GM08714 (cell line): ENCODE results near the gene DUSP2.

Experiments used
- H3K4me3 ChIP-seq: fragments of 200-500 bp; sonication (Bioruptor generic); 2 replicates; pipeline ENCODE4 v1.5.1; 2014; ENCODE audit warnings: mild to moderate bottlenecking, low read length, inconsistent platforms
- ZNF274 ChIP-seq: IDR thresholded peaks from 2 replicates; pipeline ENCODE4 v1.6.1; 2012; ENCODE audit warnings: mild to moderate bottlenecking, low read depth, low read length

DUSP2 gene

GRCh38 chr2:96154506-96155380 lies 9.5 kb upstream of the DUSP2 start:
- no peak overlapping the region for H3K4me3 ChIP-seq
- TF ChIP-seq ZNF274: no peak

- no peak overlapping the region for H3K4me3 ChIP-seq
- no peak for TF ChIP-seq ZNF274
Measured at GRCh38 chr2:96153991-96154431, 8.8 kb upstream of the DUSP2 start.

GRCh38 chr2:96153291-96153713 lies 8.1 kb upstream of the DUSP2 start:
- no peak for TF ChIP-seq ZNF274
- no peak overlapping the region for H3K4me3 ChIP-seq

- H3K4me3 ChIP-seq: no peak overlapping the region
- TF ChIP-seq ZNF274: no peak
Measured at GRCh38 chr2:96152304-96153161, 7.3 kb upstream of the DUSP2 start.

- no peak for TF ChIP-seq ZNF274
Measured at GRCh38 chr2:96151595-96152303, 6.5 kb upstream of the DUSP2 start.

GRCh38 chr2:96150791-96151594 lies 5.8 kb upstream of the DUSP2 start:
- TF ChIP-seq ZNF274: no peak
- H3K4me3 ChIP-seq: no peak overlapping the region

More at GRCh38 chr2:96151595-96152303, 6.5 kb upstream of the DUSP2 start:
- no peak overlapping the region for H3K4me3 ChIP-seq

- TF ChIP-seq ZNF274: no peak
Measured at GRCh38 chr2:96150007-96150640, 4.9 kb upstream of the DUSP2 start.

GRCh38 chr2:96148410-96149217 lies 3.4 kb upstream of the DUSP2 start:
- H3K4me3 ChIP-seq: no peak overlapping the region
- no peak for TF ChIP-seq ZNF274

More at GRCh38 chr2:96150007-96150640, 4.9 kb upstream of the DUSP2 start:
- no peak overlapping the region for H3K4me3 ChIP-seq

- no peak for TF ChIP-seq ZNF274
- no peak overlapping the region for H3K4me3 ChIP-seq
Measured at GRCh38 chr2:96147593-96148201, 2.5 kb upstream of the DUSP2 start.

- no peak for TF ChIP-seq ZNF274
- no peak overlapping the region; the same call in 1 of the 2 replicates for H3K4me3 ChIP-seq
Measured at GRCh38 chr2:96146881-96147592, 1.8 kb upstream of the DUSP2 start.

- TF ChIP-seq ZNF274: no peak
- H3K4me3 ChIP-seq: peak overlapping the region; percentile 33; the same call in 1 of the 2 replicates
Measured at GRCh38 chr2:96146153-96146880, 1.1 kb upstream of the DUSP2 start.
